ENCODE results near the gene EN1.

EN1 gene

GRCh38 chr2:118845005-118845521, 2.4 kb downstream of the EN1 start:
- in situ Hi-C loops (cut with MboI; ENCODE audit: low sequenced_read_pairs): no loop called here

DNA sequence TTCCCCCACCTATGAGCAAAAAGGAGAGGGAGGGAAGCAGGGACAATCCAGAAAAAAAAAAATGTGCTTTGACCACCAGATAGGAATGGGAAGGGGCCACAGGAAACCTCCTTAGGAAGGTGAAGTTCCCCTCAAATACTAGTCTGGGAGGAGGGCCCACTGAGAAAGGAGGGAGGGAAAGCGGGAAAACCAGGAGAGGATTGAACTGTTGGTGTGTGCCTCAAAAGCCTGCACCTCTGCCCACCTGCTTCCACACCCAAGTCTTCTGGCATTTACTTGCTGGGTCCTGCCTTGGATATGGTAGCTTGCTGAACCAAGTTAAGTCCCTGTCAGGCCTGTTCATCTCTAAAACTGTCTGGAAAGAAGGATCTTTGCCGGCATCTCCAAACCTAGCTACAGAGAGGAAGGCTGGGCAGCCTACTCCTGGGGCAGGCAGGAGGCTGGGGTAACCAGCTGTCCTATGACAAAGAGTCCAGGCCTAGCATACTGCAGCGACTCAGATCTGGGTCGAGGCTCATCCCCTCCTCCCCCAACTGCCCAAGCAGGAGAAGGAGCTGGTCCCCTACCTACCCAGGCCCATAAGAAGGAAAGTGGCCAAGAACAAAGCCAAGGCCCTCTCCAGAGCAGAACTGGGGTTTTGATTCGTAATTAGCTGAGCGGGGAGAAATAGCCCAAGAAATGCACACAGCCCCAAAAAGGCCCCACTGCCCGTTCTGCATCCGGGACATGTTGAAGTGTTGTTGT, 3.0 kb downstream of the EN1 start:
- in situ Hi-C loops (cut with MboI; ENCODE audit: low sequenced_read_pairs): no loop called here

- in situ Hi-C loops (cut with MboI; ENCODE audit: low sequenced_read_pairs): no loop called here
Measured at GRCh38 chr2:118843483-118844132, 3.8 kb downstream of the EN1 start.

- in situ Hi-C loops (cut with MboI; ENCODE audit: low sequenced_read_pairs): no loop called here
Measured at GRCh38 chr2:118842661-118843482, 4.6 kb downstream of the EN1 start.

- in situ Hi-C loops (cut with MboI; ENCODE audit: low sequenced_read_pairs): no loop called here
Measured at GRCh38 chr2:118841828-118842461, 5.5 kb downstream of the EN1 start.

DNA sequence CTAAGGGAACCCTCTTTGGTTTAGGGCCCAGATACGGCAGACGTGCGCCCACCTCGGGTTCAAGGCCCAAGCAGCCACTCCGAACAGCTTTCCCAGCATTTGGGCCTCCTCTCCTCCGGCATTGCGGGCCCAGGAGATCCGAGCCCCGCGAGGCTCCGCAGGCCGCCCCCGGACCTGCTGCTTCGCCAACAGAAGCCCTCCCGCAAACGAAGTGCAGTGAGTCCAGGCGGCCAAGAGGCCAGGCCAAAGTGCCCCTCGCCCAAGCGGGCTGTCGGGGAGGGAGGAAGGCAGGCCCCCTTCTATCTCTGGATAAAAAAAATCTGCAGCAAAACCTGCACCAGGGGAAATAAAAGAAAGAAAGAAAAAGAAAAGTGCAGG, 6.0 kb downstream of the EN1 start:
- in situ Hi-C loops (cut with MboI; ENCODE audit: low sequenced_read_pairs): no loop called here

DNA sequence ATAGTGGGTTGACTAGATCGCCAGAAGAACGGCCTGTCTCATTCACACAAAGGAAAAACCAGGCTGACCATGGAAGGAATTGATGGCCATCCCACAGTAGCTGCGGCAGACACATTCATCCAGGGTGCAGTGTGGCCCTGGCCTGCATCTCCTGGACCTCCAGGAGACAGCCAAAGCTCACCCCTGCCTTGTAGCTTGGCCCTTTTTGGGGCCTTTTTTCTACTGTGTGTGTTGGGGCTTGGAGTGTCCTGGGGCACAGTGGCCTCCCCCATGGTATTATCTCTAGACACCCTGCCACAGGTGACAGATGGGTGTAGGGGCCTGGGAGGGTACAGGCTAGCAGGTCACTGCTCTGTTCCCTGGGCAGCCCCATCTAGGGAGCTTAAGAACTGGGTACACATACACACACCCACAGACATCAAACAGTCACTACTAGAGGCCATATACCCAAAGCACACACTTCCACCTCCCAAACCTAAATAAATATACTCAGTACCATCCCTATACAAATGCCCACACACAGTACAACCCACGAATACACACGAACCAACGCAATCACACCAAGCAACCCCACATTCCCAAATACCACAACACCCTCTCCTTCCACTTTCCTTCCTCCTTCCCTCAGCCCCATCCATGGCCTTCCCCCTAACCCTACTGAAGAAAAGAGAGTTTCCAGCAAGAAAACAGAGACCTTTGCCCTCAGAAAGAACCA, 8.6 kb downstream of the EN1 start:
- in situ Hi-C loops (cut with MboI; ENCODE audit: low sequenced_read_pairs): no loop called here

DNA sequence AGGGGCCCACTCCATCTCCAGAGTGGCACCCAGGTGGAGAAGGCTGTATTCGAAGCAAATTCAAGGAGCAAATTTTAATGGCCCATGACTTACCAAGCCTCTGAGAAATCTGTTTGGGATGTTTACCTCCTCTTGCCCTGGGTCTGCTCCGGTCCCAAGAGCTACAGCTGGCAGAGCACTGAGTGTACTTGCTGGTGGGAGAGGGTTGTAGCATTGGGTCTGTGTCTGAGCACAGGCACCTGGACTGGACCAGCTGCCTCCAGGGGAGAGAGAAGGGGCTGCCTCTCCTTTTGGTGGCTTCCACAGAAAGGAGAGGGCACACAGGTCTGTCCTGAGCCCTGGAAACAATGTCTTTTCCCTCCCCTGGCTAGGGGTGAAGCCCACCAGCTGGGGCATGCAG, 9.8 kb downstream of the EN1 start:
- in situ Hi-C loops (cut with MboI; ENCODE audit: low sequenced_read_pairs): no loop called here

DNA sequence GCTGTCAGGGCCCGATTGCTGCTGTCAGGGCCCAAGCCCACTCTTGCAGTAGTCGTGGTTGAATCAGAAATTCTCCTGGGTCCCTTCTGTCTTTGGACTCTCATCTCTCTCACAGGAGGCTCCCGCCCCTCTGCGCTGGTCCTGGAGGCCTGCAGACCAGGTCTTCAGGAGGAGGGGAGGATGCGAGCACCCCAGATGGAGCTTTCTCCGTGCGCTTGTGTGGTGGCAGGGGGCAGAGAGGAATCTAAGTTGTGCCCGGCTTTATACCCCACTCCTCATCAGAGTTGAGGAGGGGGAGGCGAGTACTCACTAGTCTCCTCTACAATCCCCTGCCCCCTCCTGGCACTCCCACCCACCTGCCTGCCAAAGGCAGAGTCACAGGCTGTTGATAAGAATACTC, 10.4 kb downstream of the EN1 start:
- in situ Hi-C loops (cut with MboI; ENCODE audit: low sequenced_read_pairs): no loop called here

- in situ Hi-C loops (cut with MboI; ENCODE audit: low sequenced_read_pairs): no loop called here
Measured at GRCh38 chr2:118836411-118836930, 11.0 kb downstream of the EN1 start.

DNA sequence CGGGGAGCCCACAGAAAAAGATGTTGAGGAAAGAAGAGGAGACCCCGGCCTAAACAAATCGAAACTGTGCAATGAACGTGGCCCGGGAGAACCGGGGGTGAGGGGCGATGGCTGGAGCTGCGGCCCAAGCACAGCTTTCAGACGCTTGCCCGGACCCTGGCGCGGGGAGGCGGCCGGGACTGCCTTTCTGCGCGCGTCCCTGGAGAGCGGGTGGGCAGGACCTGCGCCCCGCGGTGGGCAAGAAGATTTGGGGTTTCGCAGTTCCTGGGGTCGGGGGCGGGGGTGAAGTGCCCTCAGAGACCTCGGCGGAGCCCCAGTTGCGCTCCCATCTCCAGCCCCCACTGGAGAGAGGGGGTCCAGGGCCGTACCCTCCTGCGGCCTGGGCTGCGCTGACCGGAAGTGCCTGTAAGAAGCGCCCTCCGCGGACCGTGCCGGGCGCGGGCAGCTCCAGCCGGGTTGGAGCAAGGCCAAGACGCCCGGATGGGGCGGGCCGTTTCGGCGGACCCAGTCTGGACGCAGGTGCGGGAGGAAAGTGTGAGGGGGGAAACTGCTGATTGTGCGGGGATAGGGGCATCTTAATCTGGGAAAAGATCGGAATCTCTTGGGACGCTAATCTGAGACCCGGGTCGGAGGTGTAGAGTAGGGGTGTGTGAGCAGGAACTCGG, 11.6 kb downstream of the EN1 start:
- in situ Hi-C loops (cut with MboI; ENCODE audit: low sequenced_read_pairs): no loop called here

DNA sequence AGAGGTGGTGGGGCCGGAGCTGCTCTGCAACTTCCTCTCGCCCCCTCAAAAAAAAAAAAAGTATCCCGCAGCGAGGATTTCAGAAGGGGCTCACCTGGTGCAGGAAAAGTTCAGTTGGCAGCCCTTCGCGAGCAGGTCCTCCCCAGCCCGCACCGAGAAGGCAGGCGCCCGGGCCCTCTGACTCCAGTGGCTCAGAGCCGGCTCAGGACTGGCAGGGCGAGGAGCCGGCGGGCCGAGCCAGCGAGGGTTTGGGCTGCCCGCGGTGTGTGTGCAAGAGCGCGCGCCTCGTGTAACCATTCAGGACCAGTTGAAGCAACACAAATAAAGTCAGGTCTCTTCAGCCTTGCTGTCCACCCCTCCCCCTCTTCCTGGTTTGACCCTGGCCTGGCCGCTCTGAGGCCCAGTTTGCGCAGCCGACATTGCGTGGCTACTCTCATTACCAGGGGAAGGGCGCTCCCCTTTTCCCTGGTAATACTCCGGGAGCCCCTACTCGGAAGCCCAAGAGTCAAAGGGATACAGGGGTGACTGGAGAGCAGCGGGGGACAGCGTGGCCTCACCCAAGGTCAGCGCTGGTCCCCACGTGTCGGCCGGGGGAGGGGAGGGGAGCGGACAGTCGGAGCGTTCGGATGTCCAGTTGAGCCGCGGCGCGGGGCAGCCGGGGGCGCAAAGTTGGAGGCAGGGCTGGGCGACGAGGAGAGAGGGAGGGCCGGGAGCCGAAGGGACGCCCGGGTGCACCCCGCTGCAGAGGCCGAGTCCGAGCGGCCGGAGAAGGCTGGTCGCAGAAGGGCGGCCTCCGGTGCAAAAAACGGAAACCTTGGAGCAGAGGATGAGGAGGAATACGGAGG, 12.3 kb downstream of the EN1 start:
- in situ Hi-C loops (cut with MboI; ENCODE audit: low sequenced_read_pairs): no loop called here

- in situ Hi-C loops (cut with MboI; ENCODE audit: low sequenced_read_pairs): no loop called here
Measured at GRCh38 chr2:118834440-118834810, 13.0 kb downstream of the EN1 start.

- in situ Hi-C loops (cut with MboI; ENCODE audit: low sequenced_read_pairs): no loop called here
Measured at GRCh38 chr2:118833716-118834439, 13.6 kb downstream of the EN1 start.

DNA sequence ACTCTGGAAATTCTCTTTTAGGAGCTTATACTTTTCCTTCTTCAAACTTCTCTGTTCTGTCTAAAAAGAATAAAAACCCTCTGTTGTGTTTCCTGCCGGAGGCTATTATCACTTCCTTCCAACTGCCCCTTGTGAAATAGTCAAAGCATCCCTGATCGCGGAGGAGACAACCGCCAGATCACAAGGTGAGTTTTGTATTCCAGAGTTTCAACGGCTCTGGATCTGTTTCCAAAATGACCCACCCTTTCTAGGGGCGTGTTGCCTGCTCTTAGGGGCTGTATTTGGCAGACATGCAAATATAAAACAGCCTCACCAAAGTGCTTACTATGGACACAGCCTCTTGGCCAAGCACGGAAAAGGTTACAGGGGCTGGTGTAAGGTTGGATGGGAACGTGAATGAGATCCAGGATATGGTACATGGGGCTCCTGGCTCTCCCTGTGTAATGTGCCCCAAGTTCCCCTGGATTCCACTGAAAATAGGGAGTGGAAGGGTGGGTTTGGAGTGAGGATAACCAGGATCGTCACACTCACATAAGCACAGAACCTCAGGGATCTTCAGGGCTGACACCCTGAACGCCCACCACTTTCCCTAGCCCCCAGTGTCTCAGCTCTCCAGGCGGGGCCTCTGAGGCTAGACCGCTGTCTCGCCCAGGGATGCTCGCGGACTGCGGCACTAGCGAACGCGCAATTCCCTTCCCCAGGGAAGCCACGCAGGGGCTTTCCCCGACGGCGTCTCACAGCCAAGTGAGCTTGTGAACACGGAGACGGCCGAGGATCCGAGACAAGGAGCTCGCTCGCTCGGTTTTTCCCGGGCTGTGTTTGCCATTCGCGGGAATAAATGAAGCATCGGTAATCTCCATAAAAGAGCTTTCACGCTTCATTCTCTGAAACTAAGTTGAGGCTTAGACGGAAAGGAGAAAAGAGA, 14.4 kb downstream of the EN1 start:
- in situ Hi-C loops (cut with MboI; ENCODE audit: low sequenced_read_pairs): no loop called here

DNA sequence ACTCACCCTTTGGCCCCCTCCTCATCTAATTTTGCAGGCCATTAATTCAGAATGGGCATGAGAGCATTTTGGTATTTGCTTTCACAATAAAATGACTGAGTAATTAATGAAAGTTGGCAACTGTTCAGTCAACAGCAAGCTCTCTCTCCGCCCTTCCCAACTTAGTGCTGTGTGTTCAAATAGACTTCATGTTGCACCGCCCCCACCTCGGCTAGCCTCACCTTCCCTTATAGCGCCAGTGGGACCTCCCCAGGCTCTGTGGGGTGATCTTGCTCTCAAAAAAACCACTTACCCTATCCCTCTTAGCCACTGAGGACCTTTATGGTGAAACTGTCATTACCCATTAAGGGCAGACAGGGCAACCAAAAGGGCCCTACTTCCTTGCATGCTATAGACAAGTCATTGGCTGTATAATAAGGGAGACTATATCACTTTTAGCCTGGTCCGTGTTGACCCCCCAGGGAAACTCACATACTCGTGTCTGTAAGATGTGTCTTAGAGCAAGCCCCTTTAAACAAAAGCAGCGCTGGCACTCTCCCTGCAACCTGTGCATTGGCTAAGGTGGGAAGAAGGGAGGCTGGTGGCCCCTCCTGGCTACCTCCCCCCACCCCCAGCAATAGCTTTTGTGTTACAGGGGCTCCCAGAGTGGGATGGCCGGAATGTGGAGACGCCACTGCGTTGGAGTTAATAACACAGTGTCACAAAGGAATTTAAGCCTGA, 15.2 kb downstream of the EN1 start:
- in situ Hi-C loops (cut with MboI; ENCODE audit: low sequenced_read_pairs): no loop called here

GRCh38 chr2:118830881-118831280, 16.6 kb downstream of the EN1 start:
- in situ Hi-C loops (cut with MboI; ENCODE audit: low sequenced_read_pairs): no loop called here

Measured in HL-60/S4 treated with retinoic acid at 250 ng/mL for 4 days and 3 days (cell line).